ENCODE results near the gene CMTM1.

GRCh38 chr16:66538910-66539309, 27.3 kb upstream of the CMTM1 start:
- TF ChIP-seq CTCF (IDR thresholded peaks at IDR 0.05; ENCODE audit: poor library complexity) (no peak), EZH2 (IDR thresholded peaks at IDR 0.05; ENCODE audit: borderline replicate concordance) (no peak), EZH2phosphoT487 (IDR thresholded peaks at IDR 0.05; ENCODE audit: low read depth, severe bottlenecking, unreplicated experiment) (no peak)

All from hepatocyte (in vitro differentiated cells).